HepG2 (cell line): ENCODE data around the gene HCFC1R1. TPM values are rescaled to one million over a fixed set of nuclear protein-coding genes. Genes with fewer than 3 reads are reported as not detected.

Experiments
- ATAC-seq: fragments of 200-7000 bp; cut with Tn5 transposase; 3 replicates; pipeline ENCODE4 v1.9.1; 2020; ENCODE audit warnings: mild to moderate bottlenecking, moderate library complexity
- BruUV-seq: library from RNA; stranded (reverse); fragments of 400-500 nt; replicated peaks from 2 replicates; lab custom pipeline; 2021; lab: Mats Ljungman, UMichigan
- CTCF ChIA-PET: fragments of 300-600 bp; formaldehyde crosslinking; extraction: SDS; loops from one replicate; lab custom pipeline; 2021; ENCODE audit warnings: low total read pairs, inconsistent platforms, low intra/inter-chr PET ratio; lab: Yijun Ruan, JAX
- POLR2A ChIA-PET: fragments of 350-600 bp; sonication (Branson Sonifier 250); formaldehyde crosslinking; loops from one replicate; lab custom pipeline; 2020; ENCODE audit warnings: antibody characterized with exemption, inconsistent platforms; lab: Yijun Ruan, JAX
- DNase-seq: peaks from one replicate; pipeline ENCODE4 v3.0.0-alpha.2; 2015; ENCODE audit warnings: low spot score
- FAIRE-seq: peaks from 3 replicates; lab custom pipeline; 2011; peaks lifted over from hg19 to GRCh38; lab: Jason Lieb, UNC
- H2AFZ ChIP-seq: one replicate; pipeline ENCODE4 v1.6.1; 2011; ENCODE audit warnings: low read length, inconsistent platforms
- H3K27ac ChIP-seq: fragments of 300-600 bp; 3 replicates; pipeline ENCODE4 v1.8.0; 2011; ENCODE audit warnings: mixed run types, mild to moderate bottlenecking, mixed read lengths, low read length, inconsistent platforms; ENCODE audit not compliant: insufficient read depth; ENCODE audit errors: extremely low read length
- H3K27me3 ChIP-seq, 2 experiments: fragments of 200-600 bp in 1 of 2; 2 replicates in 1 of 2; 3 replicates in 1 of 2; pipeline versions ENCODE4 v1.6.0 to v1.8.0; 2011; ENCODE audit warnings: low read length in 2 of 2, mild to moderate bottlenecking in 2 of 2, moderate library complexity in 2 of 2, inconsistent platforms in 1 of 2; ENCODE audit not compliant: insufficient read depth in 2 of 2, control insufficient read depth in 1 of 2
- H3K36me3 ChIP-seq, 2 experiments: fragments of 200-600 bp in 1 of 2; replicated peaks in 1 of 2; 2 replicates in 1 of 2; 3 replicates in 1 of 2; pipeline versions ENCODE4 v1.5.1 to v1.8.0; 2011; ENCODE audit warnings: low read length in 2 of 2, inconsistent platforms in 1 of 2; ENCODE audit not compliant: insufficient read depth in 2 of 2, control insufficient read depth in 1 of 2
- H3K4me1 ChIP-seq: 2 replicates; pipeline ENCODE4 v1.5.1; 2012; ENCODE audit warnings: low read length, inconsistent platforms; ENCODE audit not compliant: insufficient read depth
- H3K4me2 ChIP-seq: 2 replicates; pipeline ENCODE4 v1.6.0; 2011; ENCODE audit warnings: low read depth, low read length, inconsistent platforms
- H3K4me3 ChIP-seq, 3 experiments: fragments of 200-600 bp in 1 of 3; sonication (generic), shearing (Covaris generic) in 1 of 3; replicated peaks in 1 of 3; 2 replicates each; pipeline ENCODE4 v1.5.1; 2011 to 2016; ENCODE audit warnings: low read length in 3 of 3, inconsistent platforms in 2 of 3, low read depth in 2 of 3, mild to moderate bottlenecking in 2 of 3, control low read depth in 1 of 3, mixed read lengths in 1 of 3; ENCODE audit not compliant: insufficient read depth in 1 of 3
- H3K79me2 ChIP-seq: one replicate; pipeline ENCODE4 v1.6.1; 2011; ENCODE audit warnings: low read length, inconsistent platforms; ENCODE audit not compliant: insufficient read depth
- H3K9ac ChIP-seq: 2 replicates; pipeline ENCODE4 v1.6.0; 2011; ENCODE audit warnings: mild to moderate bottlenecking, low read depth, low read length, inconsistent platforms; ENCODE audit not compliant: insufficient read depth
- H3K9me3 ChIP-seq: 2 replicates; pipeline ENCODE4 v1.5.1; 2012; ENCODE audit warnings: mild to moderate bottlenecking, low read length
- H4K20me1 ChIP-seq: 2 replicates; pipeline ENCODE4 v1.6.0; 2011; ENCODE audit warnings: inconsistent platforms, mild to moderate bottlenecking, low read length, moderate library complexity; ENCODE audit not compliant: insufficient read depth
- HBP1 ChIP-seq: IDR thresholded peaks from 2 replicates; pipeline ENCODE4 v1.6.1; 2016; ENCODE audit warnings: low read depth, control low read depth
- HNRNPLL ChIP-seq: fragments of 200-400 bp; formaldehyde crosslinking; IDR thresholded peaks from 2 replicates; pipeline ENCODE4 v1.6.1; 2017; ENCODE audit warnings: mild to moderate bottlenecking, low read depth, low read length; ENCODE audit not compliant: poor library complexity, severe bottlenecking
- WGBS: methylation state at CpG from one replicate; pipeline ENCODE4 v1.1.6; 2017; ENCODE audit warnings: low lambda C conversion rate; 5-methylcytosine and 5-hydroxymethylcytosine counted together
- in situ Hi-C: cut with HindIII; loops from 2 replicates; pipeline ENCODE4 v1.10.0; 2017; ENCODE audit warnings: low pct_unique_long_range_greater_than_20kb; ENCODE audit not compliant: extremely low pct_ligation_motif_present
- intact Hi-C: fragments of 100-400 bp; cut with micrococcal nuclease; formaldehyde crosslinking; loops from one replicate; pipeline ENCODE4 v1.10.0; 2022; ENCODE audit not compliant: unreplicated experiment
- polyA plus RNA-seq, 8 experiments: library from polyadenylated mRNA; depleted of rRNA in 3 of 8; stranded (reverse) in 7 of 8; unstranded in 1 of 8; fragments of >200 nt; fragmentation: Illumina TruSeq in 4 of 8; extraction: Trizol in 4 of 8; gene quantifications; 2 replicates each; pipeline versions ENCODE4 v1.2.1 to v1.2.3, GENCODE V29; 2011 to 2016; ENCODE audit warnings: low read depth in 4 of 8, missing spikeins in 1 of 8, mixed read lengths in 1 of 8; ENCODE audit not compliant: insufficient read depth in 1 of 8
- total RNA-seq, 5 experiments: library from RNA; depleted of rRNA; stranded (reverse); fragments of >200 nt; fragmentation: Illumina TruSeq; extraction: Trizol; gene quantifications; 2 replicates each; pipeline ENCODE4 v1.2.3, GENCODE V29; 2016; ENCODE audit warnings: low read depth in 1 of 5
- TF ChIP-seq, protein P1 (sequence below): sonication (generic); formaldehyde crosslinking; IDR thresholded peaks from 2 replicates; pipeline ENCODE4 v1.8.0; 2023; ENCODE audit warnings: mild to moderate bottlenecking, missing genetic modification reagents

Gene HCFC1R1
- total and polyA plus RNA-seq, 2 of the 13 experiments (the other 11 are each of a cell fraction or from before 2014, with no cell fraction given) = 13.8 to 16.1 TPM

DNA sequence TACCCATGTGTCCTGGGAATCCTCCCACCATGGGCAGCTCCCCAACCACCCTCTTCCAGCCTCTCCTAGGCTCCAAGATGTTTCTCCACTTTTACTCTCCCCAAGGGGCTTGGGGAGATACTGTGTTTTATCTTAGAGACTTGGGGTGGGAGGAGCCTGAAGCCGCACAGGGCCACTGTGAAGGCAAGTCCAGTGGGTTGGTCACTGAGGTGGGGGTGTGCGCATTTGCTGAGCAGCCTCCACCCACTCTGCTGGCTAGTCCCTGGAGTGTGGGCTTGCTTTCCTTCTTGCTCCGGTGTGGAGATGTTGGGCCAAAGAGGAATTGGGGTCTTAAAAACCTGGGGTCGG, 15.1 kb downstream of the HCFC1R1 start:
- Histone ChIP-seq H2AFZ (no peak overlapping the region), H3K9me3 (no peaks in the 10 kb centered on the region), H4K20me1 (no peaks in the 10 kb centered on the region), H3K4me2 (peak overlapping the region; percentile 68; the same call in 1 of the 2 replicates), H3K79me2 (no peaks in the 10 kb centered on the region), H3K9ac (no peak overlapping the region), H3K27me3 (peaks cover 7 to 21% of the 10 kb centered on the region in 2 experiments; a peak in 4 of 5 replicates), H3K4me3 (no peak overlapping the region), H3K27ac (no peak overlapping the region), H3K4me1 (peaks cover 86% of the 10 kb centered on the region), H3K36me3 (no peaks in the 10 kb centered on the region)
- TF ChIP-seq HNRNPLL = no peak
- no peak for TF ChIP-seq HBP1 (CRISPR knock-in tag)
- TF ChIP-seq, protein P1, sequence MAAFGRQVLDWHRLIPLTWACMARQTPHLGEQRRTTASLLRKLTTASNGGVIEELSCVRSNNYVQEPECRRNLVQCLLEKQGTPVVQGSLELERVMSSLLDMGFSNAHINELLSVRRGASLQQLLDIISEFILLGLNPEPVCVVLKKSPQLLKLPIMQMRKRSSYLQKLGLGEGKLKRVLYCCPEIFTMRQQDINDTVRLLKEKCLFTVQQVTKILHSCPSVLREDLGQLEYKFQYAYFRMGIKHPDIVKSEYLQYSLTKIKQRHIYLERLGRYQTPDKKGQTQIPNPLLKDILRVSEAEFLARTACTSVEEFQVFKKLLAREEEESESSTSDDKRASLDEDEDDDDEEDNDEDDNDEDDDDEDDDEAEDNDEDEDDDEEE = 0 out of 2 replicates have a peak, but pooled peaks have one; percentile 33
- no peak for ATAC-seq
- no peak for FAIRE-seq
- intact Hi-C loops (no loop called here), in situ Hi-C loops (no loop called here)
- WGBS = 96% methylated on average over 4 of the region's 4 CpGs
- POLR2A ChIA-PET = interaction anchor here (14.2 kb wide), 1 partner anchor 14 kb away, joined by 750 read pairs; the partner anchor contains the start of genes CLDN6, HCFC1R1, THOC6 and TNFRSF12A
- no peak for DNase-seq
- CTCF ChIA-PET = no interaction called here
- BruUV-seq = no TSS peak
